HL-60 (cell line): ENCODE results near the gene FBXO30.

Source experiments
- GABPA ChIP-seq: IDR thresholded peaks from 2 replicates; pipeline ENCODE4 v1.6.1; 2012; ENCODE audit warnings: low read depth
- POLR2AphosphoS5 ChIP-seq: IDR thresholded peaks from 2 replicates; pipeline ENCODE4 v1.6.1; 2012; ENCODE audit warnings: low read depth
- SPI1 ChIP-seq: IDR thresholded peaks from 2 replicates; pipeline ENCODE4 v1.6.1; 2012; ENCODE audit warnings: low read depth, mild to moderate bottlenecking, borderline replicate concordance
- TF ChIP-seq, protein P1 (sequence below): IDR thresholded peaks from one replicate; pipeline ENCODE4 v1.5.1; 2011; ENCODE audit warnings: low read length, control low read depth, inconsistent platforms; ENCODE audit not compliant: insufficient read depth
- TF ChIP-seq, protein P2 (sequence below): IDR thresholded peaks from 2 replicates; pipeline ENCODE4 v1.6.1; 2012; ENCODE audit warnings: low read depth; ENCODE audit not compliant: insufficient replicate concordance

DNA sequence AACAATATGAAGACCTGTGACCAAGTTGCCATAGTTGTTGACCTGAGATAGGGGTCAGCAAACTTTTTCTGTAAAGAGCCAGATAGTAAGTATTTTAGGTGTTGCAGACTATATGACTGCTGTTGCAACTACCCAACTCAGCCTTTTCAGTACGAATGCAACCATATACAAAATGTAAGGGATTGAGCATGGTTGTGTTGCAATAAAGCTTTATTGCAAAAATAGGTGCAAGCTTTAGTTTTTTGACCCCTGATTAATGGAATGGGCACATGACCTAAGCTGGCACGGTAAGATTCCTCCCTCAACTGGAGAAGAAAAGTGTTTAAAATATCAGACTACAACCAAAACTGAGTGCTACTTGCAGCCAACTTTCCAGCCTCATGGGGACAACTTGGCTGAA lies 62.0 kb downstream of the FBXO30 start:
- TF ChIP-seq, protein P1, sequence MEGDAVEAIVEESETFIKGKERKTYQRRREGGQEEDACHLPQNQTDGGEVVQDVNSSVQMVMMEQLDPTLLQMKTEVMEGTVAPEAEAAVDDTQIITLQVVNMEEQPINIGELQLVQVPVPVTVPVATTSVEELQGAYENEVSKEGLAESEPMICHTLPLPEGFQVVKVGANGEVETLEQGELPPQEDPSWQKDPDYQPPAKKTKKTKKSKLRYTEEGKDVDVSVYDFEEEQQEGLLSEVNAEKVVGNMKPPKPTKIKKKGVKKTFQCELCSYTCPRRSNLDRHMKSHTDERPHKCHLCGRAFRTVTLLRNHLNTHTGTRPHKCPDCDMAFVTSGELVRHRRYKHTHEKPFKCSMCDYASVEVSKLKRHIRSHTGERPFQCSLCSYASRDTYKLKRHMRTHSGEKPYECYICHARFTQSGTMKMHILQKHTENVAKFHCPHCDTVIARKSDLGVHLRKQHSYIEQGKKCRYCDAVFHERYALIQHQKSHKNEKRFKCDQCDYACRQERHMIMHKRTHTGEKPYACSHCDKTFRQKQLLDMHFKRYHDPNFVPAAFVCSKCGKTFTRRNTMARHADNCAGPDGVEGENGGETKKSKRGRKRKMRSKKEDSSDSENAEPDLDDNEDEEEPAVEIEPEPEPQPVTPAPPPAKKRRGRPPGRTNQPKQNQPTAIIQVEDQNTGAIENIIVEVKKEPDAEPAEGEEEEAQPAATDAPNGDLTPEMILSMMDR: no peak
- no peak for TF ChIP-seq POLR2AphosphoS5
- TF ChIP-seq, protein P2, sequence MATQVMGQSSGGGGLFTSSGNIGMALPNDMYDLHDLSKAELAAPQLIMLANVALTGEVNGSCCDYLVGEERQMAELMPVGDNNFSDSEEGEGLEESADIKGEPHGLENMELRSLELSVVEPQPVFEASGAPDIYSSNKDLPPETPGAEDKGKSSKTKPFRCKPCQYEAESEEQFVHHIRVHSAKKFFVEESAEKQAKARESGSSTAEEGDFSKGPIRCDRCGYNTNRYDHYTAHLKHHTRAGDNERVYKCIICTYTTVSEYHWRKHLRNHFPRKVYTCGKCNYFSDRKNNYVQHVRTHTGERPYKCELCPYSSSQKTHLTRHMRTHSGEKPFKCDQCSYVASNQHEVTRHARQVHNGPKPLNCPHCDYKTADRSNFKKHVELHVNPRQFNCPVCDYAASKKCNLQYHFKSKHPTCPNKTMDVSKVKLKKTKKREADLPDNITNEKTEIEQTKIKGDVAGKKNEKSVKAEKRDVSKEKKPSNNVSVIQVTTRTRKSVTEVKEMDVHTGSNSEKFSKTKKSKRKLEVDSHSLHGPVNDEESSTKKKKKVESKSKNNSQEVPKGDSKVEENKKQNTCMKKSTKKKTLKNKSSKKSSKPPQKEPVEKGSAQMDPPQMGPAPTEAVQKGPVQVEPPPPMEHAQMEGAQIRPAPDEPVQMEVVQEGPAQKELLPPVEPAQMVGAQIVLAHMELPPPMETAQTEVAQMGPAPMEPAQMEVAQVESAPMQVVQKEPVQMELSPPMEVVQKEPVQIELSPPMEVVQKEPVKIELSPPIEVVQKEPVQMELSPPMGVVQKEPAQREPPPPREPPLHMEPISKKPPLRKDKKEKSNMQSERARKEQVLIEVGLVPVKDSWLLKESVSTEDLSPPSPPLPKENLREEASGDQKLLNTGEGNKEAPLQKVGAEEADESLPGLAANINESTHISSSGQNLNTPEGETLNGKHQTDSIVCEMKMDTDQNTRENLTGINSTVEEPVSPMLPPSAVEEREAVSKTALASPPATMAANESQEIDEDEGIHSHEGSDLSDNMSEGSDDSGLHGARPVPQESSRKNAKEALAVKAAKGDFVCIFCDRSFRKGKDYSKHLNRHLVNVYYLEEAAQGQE: no peak
- no peak for TF ChIP-seq GABPA
- no peak for TF ChIP-seq SPI1
